SK-N-SH treated with all-trans-retinoic acid at 6 μM for 48 hours (cell line): ENCODE results near the gene PARD3B.

Source experiments
- ATAC-seq: fragments of 200-7000 bp; cut with Tn5 transposase; 3 replicates; pipeline ENCODE4 v1.9.1; 2020; ENCODE audit warnings: mild to moderate bottlenecking, moderate library complexity
- ARNTL ChIP-seq: fragments of 450-650 bp; formaldehyde crosslinking; IDR thresholded peaks from 2 replicates; pipeline ENCODE4 v1.5.0; 2020; ENCODE audit warnings: low read depth, mild to moderate bottlenecking, moderate library complexity, borderline replicate concordance
- BACH2 ChIP-seq: fragments of 250-450 bp; sonication (Bioruptor Pico); IDR thresholded peaks from 2 replicates; pipeline ENCODE4 v1.9.0; 2021; ENCODE audit warnings: mild to moderate bottlenecking, borderline replicate concordance
- CREB5 ChIP-seq: fragments of 250-450 bp; sonication (Bioruptor Pico); IDR thresholded peaks from 2 replicates; pipeline ENCODE4 v1.5.1; 2020; ENCODE audit warnings: low read depth, mild to moderate bottlenecking, moderate library complexity
- CSDC2 ChIP-seq: fragments of 250-450 bp; sonication (Bioruptor Pico); IDR thresholded peaks from 2 replicates; pipeline ENCODE4 v1.5.0; 2020; ENCODE audit warnings: mild to moderate bottlenecking, moderate library complexity
- CSRNP3 ChIP-seq: fragments of 250-450 bp; sonication (Bioruptor Pico); IDR thresholded peaks from 2 replicates; pipeline ENCODE4 v1.5.1; 2021; ENCODE audit warnings: mild to moderate bottlenecking, moderate library complexity
- ESRRG ChIP-seq: fragments of 250-450 bp; sonication (Bioruptor Pico); IDR thresholded peaks from 2 replicates; pipeline ENCODE4 v1.6.1; 2021; ENCODE audit warnings: mild to moderate bottlenecking
- GLIS3 ChIP-seq: fragments of 250-450 bp; sonication (Bioruptor Pico); IDR thresholded peaks from 2 replicates; pipeline ENCODE4 v1.5.0; 2020; ENCODE audit warnings: mild to moderate bottlenecking, moderate library complexity
- ISL1 ChIP-seq: fragments of 250-450 bp; sonication (Bioruptor Pico); IDR thresholded peaks from 2 replicates; pipeline ENCODE4 v2.1.2; 2022; ENCODE audit warnings: mild to moderate bottlenecking, moderate library complexity
- OSR1 ChIP-seq: fragments of 250-450 bp; sonication (Bioruptor Pico); IDR thresholded peaks from 2 replicates; pipeline ENCODE4 v1.8.0; 2022; ENCODE audit warnings: moderate library complexity, mild to moderate bottlenecking, inconsistent platforms
- PATZ1 ChIP-seq: fragments of 250-450 bp; sonication (Bioruptor Pico); IDR thresholded peaks from 2 replicates; pipeline ENCODE4 v1.8.0; 2020; ENCODE audit warnings: mild to moderate bottlenecking, moderate library complexity, borderline replicate concordance
- POU6F1 ChIP-seq: fragments of 250-450 bp; sonication (Bioruptor Pico); IDR thresholded peaks from 2 replicates; pipeline ENCODE4 v1.8.0; 2021; ENCODE audit warnings: low read depth, mild to moderate bottlenecking, moderate library complexity, borderline replicate concordance
- PPARA ChIP-seq: fragments of 250-450 bp; sonication (Bioruptor Pico); IDR thresholded peaks from 2 replicates; pipeline ENCODE4 v1.5.0; 2020; ENCODE audit warnings: mild to moderate bottlenecking, borderline replicate concordance
- RARB ChIP-seq: fragments of 250-450 bp; sonication (Bioruptor Pico); IDR thresholded peaks from 2 replicates; pipeline ENCODE4 v1.8.0; 2021; ENCODE audit warnings: mild to moderate bottlenecking, moderate library complexity
- SNAI2 ChIP-seq: fragments of 250-450 bp; sonication (Bioruptor Pico); IDR thresholded peaks from 2 replicates; pipeline ENCODE4 v1.5.0; 2020; ENCODE audit warnings: mild to moderate bottlenecking, moderate library complexity
- TCF4 ChIP-seq: fragments of 250-450 bp; sonication (Bioruptor Pico); IDR thresholded peaks from 2 replicates; pipeline ENCODE4 v1.8.0; 2021; ENCODE audit warnings: mild to moderate bottlenecking, moderate library complexity, borderline replicate concordance
- TSHZ2 ChIP-seq: fragments of 250-450 bp; sonication (Bioruptor Pico); IDR thresholded peaks from 2 replicates; pipeline ENCODE4 v1.5.0; 2020; ENCODE audit warnings: mild to moderate bottlenecking, moderate library complexity
- ZC3H10 ChIP-seq: fragments of 250-450 bp; sonication (Bioruptor Pico); IDR thresholded peaks from 2 replicates; pipeline ENCODE4 v1.5.1; 2021; ENCODE audit warnings: mild to moderate bottlenecking, moderate library complexity
- ZFP3 ChIP-seq: fragments of 250-450 bp; sonication (Bioruptor Pico); IDR thresholded peaks from 2 replicates; pipeline ENCODE4 v1.5.0; 2020; ENCODE audit warnings: mild to moderate bottlenecking, moderate library complexity
- ZNF565 ChIP-seq: fragments of 450-650 bp; formaldehyde crosslinking; conservative IDR thresholded peaks from 2 replicates; pipeline ENCODE4 v1.5.0; 2020; ENCODE audit warnings: low read depth, mild to moderate bottlenecking, moderate library complexity

Gene PARD3B

GRCh38 chr2:205297368-205297767, 752.1 kb downstream of the PARD3B start:
- ATAC-seq = no peak
- TF ChIP-seq POU6F1 (CRISPR knock-in tag) (no peak), BACH2 (CRISPR knock-in tag) (no peak), ESRRG (no peak), ISL1 (CRISPR knock-in tag) (no peak), RARB (CRISPR knock-in tag) (no peak), GLIS3 (CRISPR knock-in tag) (no peak)

- TF ChIP-seq ISL1 (CRISPR knock-in tag) (no peak), PATZ1 (no peak), TCF4 (CRISPR knock-in tag) (no peak), ESRRG (no peak), BACH2 (CRISPR knock-in tag) (no peak), CREB5 (CRISPR knock-in tag) (no peak), CSRNP3 (CRISPR knock-in tag) (no peak)
Measured at GRCh38 chr2:205297846-205298245, 752.6 kb downstream of the PARD3B start.

GRCh38 chr2:205311201-205311600, 765.9 kb downstream of the PARD3B start:
- TF ChIP-seq ZNF565 = no peak
- no peak for ATAC-seq

More at GRCh38 chr2:205297846-205298245, 752.6 kb downstream of the PARD3B start:
- no peak for ATAC-seq

GRCh38 chr2:205321231-205321630, 776.0 kb downstream of the PARD3B start:
- peak; percentile 55; the same call in 2 of the 3 replicates for ATAC-seq
- TF ChIP-seq ZFP3 (CRISPR knock-in tag) (no peak), ESRRG (no peak), RARB (CRISPR knock-in tag) (no peak), OSR1 (CRISPR knock-in tag) (no peak), ARNTL (no peak)

GRCh38 chr2:205323929-205324328, 778.7 kb downstream of the PARD3B start:
- TF ChIP-seq ZC3H10 (CRISPR knock-in tag) = no peak
- ATAC-seq = no peak

- ATAC-seq = no peak
Measured at GRCh38 chr2:205324355-205324754, 779.1 kb downstream of the PARD3B start.

More at GRCh38 chr2:205324355-205324754, 779.1 kb downstream of the PARD3B start:
- no peak for TF ChIP-seq GLIS3 (CRISPR knock-in tag)
- no peak for TF ChIP-seq ZC3H10 (CRISPR knock-in tag)
- no peak for TF ChIP-seq SNAI2 (CRISPR knock-in tag)
- no peak for TF ChIP-seq PPARA
- no peak for TF ChIP-seq BACH2 (CRISPR knock-in tag)
- no peak for TF ChIP-seq POU6F1 (CRISPR knock-in tag)
- no peak for TF ChIP-seq CSDC2 (CRISPR knock-in tag)
- no peak for TF ChIP-seq ARNTL
- TF ChIP-seq TSHZ2 (CRISPR knock-in tag) = no peak
- TF ChIP-seq CREB5 (CRISPR knock-in tag) = no peak
- TF ChIP-seq, all 23 proteins: peak for 0
